HCT116 (cell line): ENCODE measurements around the gene SH3BGR. TPM values are rescaled to one million over a fixed set of nuclear protein-coding genes. Genes with fewer than 3 reads are reported as not detected.

Source experiments
- ATAC-seq: fragments of 200-7000 bp; cut with Tn5 transposase; 2 replicates; pipeline ENCODE4 v1.9.1; 2020; ENCODE audit warnings: mild to moderate bottlenecking, moderate library complexity
- BruUV-seq: library from RNA; stranded (reverse); fragments of 400-500 nt; replicated peaks from 2 replicates; lab custom pipeline; 2021; lab: Mats Ljungman, UMichigan
- CTCF ChIA-PET: fragments of 300-600 bp; sonication (Branson Sonifier 250); formaldehyde crosslinking; loops from one replicate; lab custom pipeline; 2021; ENCODE audit warnings: antibody characterized with exemption; lab: Charles Lee
- POLR2A ChIA-PET: fragments of 300-600, 350-600 bp; sonication (Branson Sonifier 250); formaldehyde crosslinking; loops from one replicate; lab custom pipeline; 2021; ENCODE audit warnings: antibody characterized with exemption; lab: Charles Lee
- RAD21 ChIA-PET, 2 experiments: fragments of 300-600 bp; sonication (Branson Sonifier 250); formaldehyde crosslinking; loops; one replicate each; lab custom pipeline; 2023; ENCODE audit warnings: low total read pairs in 2 of 2; ENCODE audit not compliant: uncharacterized antibody in 2 of 2, unreplicated experiment in 2 of 2, low non-redundant PET in 1 of 2; lab: Charles Lee
- DNase-seq: peaks from one replicate; pipeline ENCODE4 v3.0.0-alpha.2; 2010; ENCODE audit warnings: low read depth, low spot score
- H2AFZ ChIP-seq: fragments of 200-600 bp; shearing (Covaris generic), sonication (generic); 2 replicates; pipeline ENCODE4 v1.6.1; 2017; ENCODE audit warnings: low read depth, mixed run types, mixed read lengths, antibody characterized with exemption, low read length; ENCODE audit not compliant: poor library complexity, severe bottlenecking
- H3K27ac ChIP-seq: 2 replicates; pipeline ENCODE4 v1.5.1; 2012; ENCODE audit warnings: low read depth, low read length
- H3K27me3 ChIP-seq: fragments of 200-600 bp; sonication (generic); 2 replicates; pipeline ENCODE4 v1.6.1; 2016; ENCODE audit warnings: mixed run types, low read length, mixed read lengths; ENCODE audit not compliant: insufficient read depth
- H3K36me3 ChIP-seq, 2 experiments: fragments of 200-500 bp in 1 of 2; fragments of 200-600 bp in 1 of 2; sonication (Bioruptor generic) in 1 of 2; sonication (generic) in 1 of 2; 2 replicates each; pipeline versions ENCODE4 v1.5.1 to v1.6.1; 2014 to 2016; ENCODE audit warnings: low read length in 2 of 2, inconsistent platforms in 1 of 2, mixed read lengths in 1 of 2, mixed run types in 1 of 2; ENCODE audit not compliant: insufficient read depth in 2 of 2, control insufficient read depth in 1 of 2
- H3K4me1 ChIP-seq, 2 experiments: fragments of 200-600 bp in 1 of 2; sonication (generic) in 1 of 2; 2 replicates each; pipeline versions ENCODE4 v1.5.1 to v1.6.1; 2012 to 2017; ENCODE audit warnings: low read length in 2 of 2, inconsistent platforms in 1 of 2, mild to moderate bottlenecking in 1 of 2, mixed read lengths in 1 of 2, mixed run types in 1 of 2, moderate library complexity in 1 of 2; ENCODE audit not compliant: insufficient read depth in 2 of 2, control insufficient read depth in 1 of 2
- H3K4me2 ChIP-seq: fragments of 200-600 bp; sonication (generic); 2 replicates; pipeline ENCODE4 v1.6.1; 2017; ENCODE audit warnings: mixed run types, low read length, mixed read lengths
- H3K4me3 ChIP-seq, 2 experiments: fragments of 200-600 bp in 1 of 2; sonication (generic) in 1 of 2; replicated peaks in 1 of 2; 2 replicates each; pipeline ENCODE4 v1.5.1; 2011 to 2016; ENCODE audit warnings: low read length in 2 of 2, control low read depth in 1 of 2, low read depth in 1 of 2, mild to moderate bottlenecking in 1 of 2, mixed read lengths in 1 of 2, mixed run types in 1 of 2
- H3K79me2 ChIP-seq: fragments of 200-600 bp; sonication (generic); 2 replicates; pipeline ENCODE4 v1.6.1; 2017; ENCODE audit warnings: mild to moderate bottlenecking, mixed run types, low read length, moderate library complexity, mixed read lengths; ENCODE audit not compliant: insufficient read depth
- H3K9ac ChIP-seq: fragments of 200-600 bp; sonication (generic); 2 replicates; pipeline ENCODE4 v1.6.1; 2016; ENCODE audit warnings: low read length, mixed read lengths
- H3K9me2 ChIP-seq: fragments of 200-600 bp; sonication (generic), shearing (Covaris generic); 2 replicates; pipeline ENCODE4 v1.6.1; 2017; ENCODE audit warnings: mixed run types, mild to moderate bottlenecking, moderate library complexity; ENCODE audit not compliant: insufficient read depth
- H3K9me3 ChIP-seq, 2 experiments: fragments of 200-500 bp in 1 of 2; fragments of 200-600 bp in 1 of 2; sonication (Bioruptor generic) in 1 of 2; sonication (generic) in 1 of 2; 2 replicates each; pipeline ENCODE4 v1.6.1; 2014 to 2017; ENCODE audit warnings: low read length in 2 of 2, mixed read lengths in 2 of 2, inconsistent platforms in 1 of 2, low read depth in 1 of 2, mild to moderate bottlenecking in 1 of 2, mixed run types in 1 of 2, moderate library complexity in 1 of 2; ENCODE audit not compliant: control insufficient read depth in 1 of 2, insufficient read depth in 1 of 2
- H4K20me1 ChIP-seq: fragments of 200-600 bp; sonication (generic), shearing (Covaris generic); 2 replicates; pipeline ENCODE4 v1.6.1; 2017; ENCODE audit warnings: mixed run types, mild to moderate bottlenecking, moderate library complexity; ENCODE audit not compliant: insufficient read depth
- CEBPB ChIP-seq: IDR thresholded peaks from 2 replicates; pipeline ENCODE4 v1.6.1; 2012; ENCODE audit warnings: low read depth
- EGR1 ChIP-seq: IDR thresholded peaks from 2 replicates; pipeline ENCODE4 v1.6.1; 2012; ENCODE audit warnings: low read depth
- EZH2phosphoT487 ChIP-seq: fragments of 200-600 bp; IDR thresholded peaks from 2 replicates; pipeline ENCODE4 v1.6.1; 2018; ENCODE audit warnings: antibody characterized with exemption, borderline replicate concordance
- FOSL1 ChIP-seq: IDR thresholded peaks from 2 replicates; pipeline ENCODE4 v1.6.1; 2012; ENCODE audit warnings: low read depth
- POLR2A ChIP-seq: IDR thresholded peaks from 2 replicates; pipeline ENCODE4 v1.7.0; 2011; ENCODE audit warnings: borderline replicate concordance; ENCODE audit not compliant: insufficient read depth, insufficient read length; ENCODE audit errors: extremely low read depth
- POLR2AphosphoS5 ChIP-seq: IDR thresholded peaks from 2 replicates; pipeline ENCODE4 v1.6.1; 2011; ENCODE audit warnings: mild to moderate bottlenecking, low read depth, low read length, moderate library complexity
- RAD21 ChIP-seq: IDR thresholded peaks from 2 replicates; pipeline ENCODE4 v1.6.1; 2012; ENCODE audit warnings: low read depth, mild to moderate bottlenecking
- SIN3A ChIP-seq: IDR thresholded peaks from 2 replicates; pipeline ENCODE4 v1.6.1; 2012; ENCODE audit warnings: low read depth
- SP1 ChIP-seq: IDR thresholded peaks from 2 replicates; pipeline ENCODE4 v1.6.1; 2012; ENCODE audit warnings: low read depth
- TCF7L2 ChIP-seq: IDR thresholded peaks from 2 replicates; pipeline ENCODE4 v1.7.0; 2011; ENCODE audit warnings: borderline replicate concordance, inconsistent platforms; ENCODE audit not compliant: insufficient read depth, insufficient read length; ENCODE audit errors: extremely low read depth
- ZNF274 ChIP-seq: fragments of 200-500 bp; sonication (Bioruptor generic); IDR thresholded peaks from 2 replicates; pipeline ENCODE4 v1.6.1; 2014; ENCODE audit warnings: mild to moderate bottlenecking, low read depth, low read length, inconsistent platforms
- intact Hi-C: fragments of 100-400 bp; cut with micrococcal nuclease; formaldehyde crosslinking; loops from 2 replicates; pipeline ENCODE4 v1.10.0; 2022
- total RNA-seq: library from RNA; stranded (reverse); gene quantifications from one replicate; pipeline ENCODE4 v1.2.1, GENCODE V29; 2021; ENCODE audit not compliant: unreplicated experiment
- TF ChIP-seq, protein P1 (sequence below): IDR thresholded peaks from 2 replicates; pipeline ENCODE4 v1.6.1; 2012
- TF ChIP-seq, protein P2 (sequence below): IDR thresholded peaks from 2 replicates; pipeline ENCODE4 v1.6.1; 2012

The SH3BGR gene
- total RNA-seq, 1 experiment from 2014 or later: 4.8 TPM

DNA sequence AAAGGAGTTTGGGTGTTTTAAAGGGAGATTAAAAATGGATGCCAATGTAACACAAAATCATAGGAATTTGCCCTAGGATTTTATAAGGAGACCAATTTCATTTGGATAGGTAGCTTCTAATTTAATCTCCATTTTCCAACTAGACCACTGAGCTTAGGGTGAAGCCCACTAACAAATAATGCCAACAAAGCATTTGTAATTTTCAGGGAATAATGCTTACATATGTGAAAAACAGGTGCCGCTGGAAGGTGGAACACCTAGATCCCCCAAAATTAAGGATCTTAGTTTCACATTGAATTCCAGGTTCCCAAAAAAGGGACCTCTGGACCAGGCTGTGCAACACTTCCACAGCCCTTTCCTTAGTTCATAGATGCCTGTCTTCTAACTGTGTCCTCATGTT is 94.8 kb downstream of the SH3BGR start:
- Histone ChIP-seq H3K9me2 (no peaks in the 10 kb centered on the region), H3K4me2 (no peak overlapping the region), H3K4me3 (no peak overlapping the region), H2AFZ (no peak overlapping the region), H3K79me2 (no peaks in the 10 kb centered on the region), H4K20me1 (no peaks in the 10 kb centered on the region), H3K9me3 (no peaks in the 10 kb centered on the region), H3K36me3 (no peaks in the 10 kb centered on the region), H3K4me1 (no peaks in the 10 kb centered on the region), H3K27me3 (no peaks in the 10 kb centered on the region), H3K27ac (no peak overlapping the region), H3K9ac (no peak overlapping the region)
- no TSS peak for BruUV-seq
- DNase-seq: no peak
- POLR2A ChIA-PET: no interaction called here
- RAD21 ChIA-PET: no interaction called here
- intact Hi-C loops: no loop called here
- ATAC-seq: no peak
- CTCF ChIA-PET: no interaction called here
- TF ChIP-seq, protein P1, sequence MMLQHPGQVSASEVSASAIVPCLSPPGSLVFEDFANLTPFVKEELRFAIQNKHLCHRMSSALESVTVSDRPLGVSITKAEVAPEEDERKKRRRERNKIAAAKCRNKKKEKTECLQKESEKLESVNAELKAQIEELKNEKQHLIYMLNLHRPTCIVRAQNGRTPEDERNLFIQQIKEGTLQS: no peak
- TF ChIP-seq ZNF274: no peak
- TF ChIP-seq POLR2AphosphoS5: no peak
- no peak for TF ChIP-seq POLR2A
- no peak for TF ChIP-seq RAD21
- TF ChIP-seq CEBPB: no peak
- TF ChIP-seq TCF7L2: no peak

DNA sequence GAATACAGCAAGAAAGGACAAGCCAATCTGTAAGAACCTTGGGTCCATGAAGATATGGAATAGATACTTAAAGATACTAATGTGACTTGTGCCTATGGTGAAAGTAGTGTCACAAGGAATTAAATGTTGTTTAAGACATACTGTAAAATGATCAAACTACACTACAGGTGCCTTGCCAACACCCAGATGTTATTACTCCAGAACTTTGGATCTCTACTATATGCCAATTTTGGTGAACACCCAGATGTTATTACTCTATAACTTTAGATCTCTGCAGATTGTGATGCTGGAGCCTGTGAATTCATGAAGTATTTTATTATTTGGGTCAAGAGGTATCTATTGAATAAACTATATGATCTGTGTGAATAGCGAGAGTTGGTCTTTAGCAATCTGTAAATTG is 101.1 kb downstream of the SH3BGR start:
- Histone ChIP-seq H4K20me1 (no peaks in the 10 kb centered on the region), H2AFZ (no peak overlapping the region), H3K36me3 (no peaks in the 10 kb centered on the region), H3K9me3 (no peaks in the 10 kb centered on the region), H3K27ac (no peak overlapping the region), H3K4me3 (no peak overlapping the region), H3K79me2 (no peaks in the 10 kb centered on the region), H3K4me1 (no peaks in the 10 kb centered on the region), H3K4me2 (no peak overlapping the region), H3K9ac (no peak overlapping the region), H3K9me2 (no peaks in the 10 kb centered on the region), H3K27me3 (no peaks in the 10 kb centered on the region)
- CTCF ChIA-PET: no interaction called here
- intact Hi-C loops: no loop called here
- TF ChIP-seq POLR2A (no peak), TCF7L2 (no peak), SIN3A (no peak), EZH2phosphoT487 (no peak), ZNF274 (no peak), EGR1 (no peak), FOSL1 (no peak), SP1 (no peak)
- TF ChIP-seq, protein P2, sequence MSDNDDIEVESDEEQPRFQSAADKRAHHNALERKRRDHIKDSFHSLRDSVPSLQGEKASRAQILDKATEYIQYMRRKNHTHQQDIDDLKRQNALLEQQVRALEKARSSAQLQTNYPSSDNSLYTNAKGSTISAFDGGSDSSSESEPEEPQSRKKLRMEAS: no peak
- RAD21 ChIA-PET: no interaction called here
- ATAC-seq: no peak
- no peak for DNase-seq
- POLR2A ChIA-PET: no interaction called here
- BruUV-seq: no TSS peak
